OCI-LY7 (cell line): Measurements from ENCODE around the gene C18orf32.

ENCODE experiments used
- CTCF ChIP-seq: fragments of 200-600 bp; sonication (generic); conservative IDR thresholded peaks from 2 replicates; pipeline ENCODE4 v1.5.1; 2014; ENCODE audit warnings: mild to moderate bottlenecking, antibody characterized with exemption, low read length, moderate library complexity, mixed read lengths
- EZH2phosphoT487 ChIP-seq: fragments of 200-600 bp; sonication (generic); IDR thresholded peaks from 2 replicates; pipeline ENCODE4 v1.6.1; 2018; ENCODE audit warnings: low read depth, borderline replicate concordance, mild to moderate bottlenecking, mixed run types, antibody characterized with exemption, low read length, moderate library complexity, mixed read lengths

GRCh38 chr18:49486953-49487710 is at the start of gene C18orf32:
- TF ChIP-seq CTCF: no peak
- TF ChIP-seq EZH2phosphoT487: no peak
